Measurements from ENCODE around the gene DNAH8.
"Not testable (repeated sequence)": the region's sequence is repeated elsewhere in the genome, so short reads cannot be mapped to it uniquely, and the experiment has no call there.

Gene DNAH8

GRCh38 chr6:38753707-38754106 is 38.6 kb downstream of the DNAH8 start:
- DNase-seq = no peak

- no peak for DNase-seq
Observed at GRCh38 chr6:38755207-38755606, 40.1 kb downstream of the DNAH8 start.

GRCh38 chr6:38755874-38756273 is 40.8 kb downstream of the DNAH8 start:
- no peak for DNase-seq

- no peak for DNase-seq
Observed at GRCh38 chr6:38760097-38760496, 45.0 kb downstream of the DNAH8 start.

- no peak for DNase-seq
Observed at GRCh38 chr6:38762848-38763247, 47.7 kb downstream of the DNAH8 start.

- no peak for DNase-seq
Observed at GRCh38 chr6:38767560-38767959, 52.4 kb downstream of the DNAH8 start.

GRCh38 chr6:38773338-38773737 is 58.2 kb downstream of the DNAH8 start:
- peak; percentile 2 for DNase-seq

- peak; percentile 11 for DNase-seq
Observed at GRCh38 chr6:38774929-38775707, 60.0 kb downstream of the DNAH8 start.

GRCh38 chr6:38775870-38776269 is 60.8 kb downstream of the DNAH8 start:
- DNase-seq = no peak

GRCh38 chr6:38776515-38776914 is 61.4 kb downstream of the DNAH8 start:
- no peak for DNase-seq

- no peak for DNase-seq
Observed at GRCh38 chr6:38779310-38780062, 64.4 kb downstream of the DNAH8 start.

GRCh38 chr6:38782616-38783015 is 67.5 kb downstream of the DNAH8 start:
- no peak for DNase-seq

GRCh38 chr6:38783443-38784228 is 68.5 kb downstream of the DNAH8 start:
- no peak for DNase-seq

GRCh38 chr6:38784506-38785235 is 69.6 kb downstream of the DNAH8 start:
- DNase-seq = no peak

- DNase-seq = no peak
Observed at GRCh38 chr6:38786486-38786885, 71.4 kb downstream of the DNAH8 start.

- no peak for DNase-seq
Observed at GRCh38 chr6:38789256-38789655, 74.1 kb downstream of the DNAH8 start.

- DNase-seq = no peak
Observed at GRCh38 chr6:38792356-38792755, 77.2 kb downstream of the DNAH8 start.

GRCh38 chr6:38794682-38795081 is 79.6 kb downstream of the DNAH8 start:
- DNase-seq = no peak

- DNase-seq = no peak
Observed at GRCh38 chr6:38796006-38796405, 80.9 kb downstream of the DNAH8 start.

- DNase-seq = not testable (repeated sequence)
Observed at GRCh38 chr6:38796437-38796836, 81.3 kb downstream of the DNAH8 start.

GRCh38 chr6:38796850-38797249 is 81.7 kb downstream of the DNAH8 start:
- DNase-seq = no peak

- DNase-seq = no peak
Observed at GRCh38 chr6:38797391-38797790, 82.3 kb downstream of the DNAH8 start.
